GM19455 (cell line): ENCODE measurements around the gene NMRAL1.

ENCODE experiments used
- ATAC-seq: cut with Tn5 transposase; IDR thresholded peaks from one replicate; pipeline ENCODE4 v1.9.1; 2021; ENCODE audit not compliant: unreplicated experiment

Gene NMRAL1

GRCh38 chr16:4426722-4427372, 47.6 kb downstream of the NMRAL1 start:
- ATAC-seq: no peak

- peak; percentile 40 for ATAC-seq
These were observed 48.3 kb downstream of the NMRAL1 start for GRCh38 chr16:4426021-4426684.

GRCh38 chr16:4425378-4426020, 48.9 kb downstream of the NMRAL1 start, which contains the start of gene DNAJA3:
Gene DNAJA3 (plus strand): TSS chr16:4425868. CDS start chr16:4425882, 14 bp downstream.
- peak; percentile 82 for ATAC-seq

GRCh38 chr16:4420505-4421105, 53.8 kb downstream of the NMRAL1 start:
- no peak for ATAC-seq

GRCh38 chr16:4419402-4419959, 54.9 kb downstream of the NMRAL1 start:
- no peak for ATAC-seq

GRCh38 chr16:4416200-4417032, 58.0 kb downstream of the NMRAL1 start, which contains the start of gene CORO7:
Gene CORO7 (minus strand): TSS chr16:4416596. CDS start chr16:4416518, 78 bp downstream.
- peak; percentile 55 for ATAC-seq

GRCh38 chr16:4415538-4416199, 58.8 kb downstream of the NMRAL1 start:
- peak; percentile 9 for ATAC-seq

- ATAC-seq: peak; percentile 53
These were observed 60.1 kb downstream of the NMRAL1 start for GRCh38 chr16:4414187-4414917.

- no peak for ATAC-seq
These were observed 61.6 kb downstream of the NMRAL1 start for GRCh38 chr16:4412854-4413253.

- no peak for ATAC-seq
These were observed 62.3 kb downstream of the NMRAL1 start for GRCh38 chr16:4412159-4412558.
